B cell (primary cell): ENCODE data around the gene RASD1.

Experiments used
- EZH2 ChIP-seq: IDR thresholded peaks from 2 replicates; pipeline ENCODE4 v1.6.1; 2012; ENCODE audit warnings: borderline replicate concordance, low read depth, mild to moderate bottlenecking, moderate library complexity, low read length; ENCODE audit not compliant: insufficient read depth, poor library complexity, severe bottlenecking
- TF ChIP-seq, protein P1 (sequence below): fragments of 200-600 bp; IDR thresholded peaks from one replicate; pipeline ENCODE4 v1.8.0; 2022; ENCODE audit warnings: antibody characterized with exemption, mild to moderate bottlenecking

DNA sequence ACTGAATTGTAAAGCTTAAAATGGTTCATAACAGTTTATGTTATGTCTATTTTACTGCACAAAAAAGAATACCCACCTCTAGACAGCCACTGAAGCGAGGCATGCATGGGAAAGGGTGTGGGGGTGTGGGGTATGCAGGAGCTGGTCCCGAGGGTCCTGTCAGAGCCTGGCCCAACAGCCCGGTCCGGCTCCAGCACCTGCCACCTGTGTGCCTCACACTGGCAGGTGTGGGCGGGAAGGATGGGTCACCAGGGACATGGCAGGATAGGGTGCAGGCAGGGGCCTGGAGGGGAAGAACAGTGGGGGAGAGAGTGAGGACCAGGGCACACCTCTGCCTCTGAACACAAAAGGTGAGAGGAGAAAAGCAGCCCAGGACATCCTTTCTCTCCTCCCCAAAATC is 22.8 kb upstream of the RASD1 start:
- TF ChIP-seq, protein P1, sequence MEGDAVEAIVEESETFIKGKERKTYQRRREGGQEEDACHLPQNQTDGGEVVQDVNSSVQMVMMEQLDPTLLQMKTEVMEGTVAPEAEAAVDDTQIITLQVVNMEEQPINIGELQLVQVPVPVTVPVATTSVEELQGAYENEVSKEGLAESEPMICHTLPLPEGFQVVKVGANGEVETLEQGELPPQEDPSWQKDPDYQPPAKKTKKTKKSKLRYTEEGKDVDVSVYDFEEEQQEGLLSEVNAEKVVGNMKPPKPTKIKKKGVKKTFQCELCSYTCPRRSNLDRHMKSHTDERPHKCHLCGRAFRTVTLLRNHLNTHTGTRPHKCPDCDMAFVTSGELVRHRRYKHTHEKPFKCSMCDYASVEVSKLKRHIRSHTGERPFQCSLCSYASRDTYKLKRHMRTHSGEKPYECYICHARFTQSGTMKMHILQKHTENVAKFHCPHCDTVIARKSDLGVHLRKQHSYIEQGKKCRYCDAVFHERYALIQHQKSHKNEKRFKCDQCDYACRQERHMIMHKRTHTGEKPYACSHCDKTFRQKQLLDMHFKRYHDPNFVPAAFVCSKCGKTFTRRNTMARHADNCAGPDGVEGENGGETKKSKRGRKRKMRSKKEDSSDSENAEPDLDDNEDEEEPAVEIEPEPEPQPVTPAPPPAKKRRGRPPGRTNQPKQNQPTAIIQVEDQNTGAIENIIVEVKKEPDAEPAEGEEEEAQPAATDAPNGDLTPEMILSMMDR, result no peak
- TF ChIP-seq EZH2, result no peak
